Cardiac septum (tissue), 1 donor: ENCODE measurements around the gene NXPH3. TPM values are rescaled to one million over a fixed set of nuclear protein-coding genes. Genes with fewer than 3 reads are reported as not detected.
"Not testable (repeated sequence)": the region's sequence is repeated elsewhere in the genome, so short reads cannot be mapped to it uniquely, and the experiment has no call there.

Source experiments
- DNase-seq: peaks from one replicate; pipeline ENCODE4 v3.0.0-alpha.2; 2020; ENCODE audit warnings: low spot score
- intact Hi-C: fragments of 100-400 bp; cut with DNase I; formaldehyde crosslinking; loops from one replicate; pipeline ENCODE4 v1.14.0; 2022
- total RNA-seq: library from RNA; stranded (reverse); fragmentation: NEBNext Ultra II Directional; extraction: Animal tissue kit (Norgen Biotek cat#: 25700); gene quantifications from one replicate; pipeline ENCODE4 v1.2.1, GENCODE V29; 2021
- donor health status: DM: no; HTN: no; CAD: no.

The NXPH3 gene
- total RNA-seq, 1 donor from 2014 or later: 4.4 TPM

DNA sequence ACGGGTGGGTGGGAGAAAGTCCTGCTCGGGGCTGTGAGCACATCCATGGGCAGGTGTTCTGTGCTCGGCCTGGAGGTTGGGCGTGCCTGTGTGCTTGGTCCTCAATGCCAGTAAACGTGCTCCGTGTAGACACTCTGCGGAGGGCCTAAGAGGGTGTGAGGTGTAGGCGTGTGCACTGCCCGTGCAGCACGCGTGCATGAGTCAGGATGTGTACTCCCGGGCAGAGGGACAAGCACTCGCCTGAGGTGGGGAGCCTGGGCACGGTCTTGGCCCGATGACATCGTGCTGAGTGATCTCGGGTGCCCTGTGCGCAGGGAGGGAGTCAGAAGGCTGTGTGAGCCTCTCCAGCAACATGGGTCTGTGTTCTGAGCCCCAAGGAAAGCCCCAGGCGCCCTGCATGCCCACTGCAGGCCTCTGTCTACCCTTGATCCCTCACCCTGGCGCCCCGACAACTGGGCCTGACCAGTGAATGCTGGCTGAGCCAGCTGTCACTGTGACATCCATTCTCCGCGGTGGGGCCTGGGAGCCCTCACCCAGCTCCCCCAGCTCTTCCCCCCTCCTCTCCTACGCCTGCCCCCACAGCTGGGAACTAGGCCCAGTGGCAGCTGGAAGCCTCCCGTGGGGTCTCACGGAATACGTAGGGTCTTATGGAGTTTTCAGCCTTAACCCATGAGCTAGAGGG is 23.5 kb upstream of the NXPH3 start:
- intact Hi-C loops: no loop called here
- peak; percentile 70 for DNase-seq

DNA sequence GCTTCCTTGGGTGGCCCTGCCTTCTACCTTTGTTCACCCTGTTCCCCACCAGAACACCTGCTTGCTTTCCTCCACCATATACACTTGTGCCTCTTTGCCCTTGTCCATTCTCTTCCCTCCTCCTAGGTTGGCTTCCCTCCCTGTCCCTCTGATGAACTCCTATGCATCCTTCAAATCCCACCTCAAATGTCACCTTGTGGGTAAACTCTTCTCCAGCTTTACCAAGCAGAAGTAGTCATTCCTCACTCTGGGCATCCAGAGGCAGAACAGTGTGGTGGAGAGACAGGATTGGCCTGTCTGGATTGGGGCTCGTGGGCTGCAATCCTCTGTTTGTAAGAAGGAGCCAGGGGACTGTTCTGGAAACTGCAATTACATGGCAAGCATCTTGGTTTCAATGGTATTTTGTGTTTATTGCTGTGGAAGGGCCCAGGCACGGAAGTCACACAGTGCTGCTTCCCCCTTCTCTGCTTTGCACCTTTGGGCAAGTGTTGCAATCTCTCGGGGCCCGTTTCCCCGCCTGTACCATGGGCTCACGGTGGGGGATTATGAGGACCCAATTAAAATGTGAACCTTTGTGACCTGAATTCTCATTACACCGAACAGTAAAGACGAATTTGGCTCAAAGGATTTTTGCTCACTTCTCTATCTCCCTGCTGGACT is 21.9 kb upstream of the NXPH3 start:
- DNase-seq: peak; percentile 51
- intact Hi-C loops: no loop called here

DNA sequence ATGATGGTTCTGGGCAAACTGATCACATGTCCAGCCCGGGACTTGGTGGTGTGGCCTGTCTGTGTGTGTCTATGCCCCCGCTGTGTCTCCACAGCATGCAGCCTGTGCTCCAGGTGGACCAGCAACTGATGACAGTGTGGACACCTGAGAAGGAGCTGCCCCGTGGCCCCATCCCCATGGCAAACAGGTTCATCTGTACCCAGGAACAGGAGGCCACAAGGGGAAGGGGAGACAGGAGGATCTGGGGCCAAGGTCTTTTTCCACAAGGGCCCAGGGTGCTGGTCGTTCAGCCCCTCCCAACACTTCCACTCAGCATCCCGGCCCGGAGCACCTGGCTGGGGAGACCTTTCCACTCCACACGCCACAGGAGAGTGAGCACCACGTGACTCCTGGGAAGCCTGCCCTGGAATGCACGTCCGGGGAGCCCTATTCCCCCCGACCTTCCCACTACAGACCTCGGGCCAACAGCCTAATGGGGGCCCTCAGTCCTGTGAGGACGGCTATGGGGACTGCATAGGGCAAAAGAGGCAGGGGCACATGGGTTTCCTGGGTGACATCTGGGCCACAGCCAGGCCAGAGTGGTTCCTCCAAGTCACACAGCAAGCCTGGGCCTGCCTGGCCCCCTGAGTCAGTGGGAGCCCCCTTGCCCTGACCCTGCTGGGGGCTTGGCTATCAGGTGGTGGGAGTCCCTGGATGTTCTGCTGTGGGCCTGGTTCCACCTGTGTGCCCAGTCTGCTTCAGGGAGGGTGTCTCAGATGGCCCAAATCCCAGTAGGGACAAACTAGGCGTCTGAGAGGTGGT is 20.8 kb upstream of the NXPH3 start:
- intact Hi-C loops: loop anchor here (5.0 kb wide), 1 partner anchor 238 kb away; no protein-coding TSS in a partner anchor
- peak; percentile 55 for DNase-seq

DNA sequence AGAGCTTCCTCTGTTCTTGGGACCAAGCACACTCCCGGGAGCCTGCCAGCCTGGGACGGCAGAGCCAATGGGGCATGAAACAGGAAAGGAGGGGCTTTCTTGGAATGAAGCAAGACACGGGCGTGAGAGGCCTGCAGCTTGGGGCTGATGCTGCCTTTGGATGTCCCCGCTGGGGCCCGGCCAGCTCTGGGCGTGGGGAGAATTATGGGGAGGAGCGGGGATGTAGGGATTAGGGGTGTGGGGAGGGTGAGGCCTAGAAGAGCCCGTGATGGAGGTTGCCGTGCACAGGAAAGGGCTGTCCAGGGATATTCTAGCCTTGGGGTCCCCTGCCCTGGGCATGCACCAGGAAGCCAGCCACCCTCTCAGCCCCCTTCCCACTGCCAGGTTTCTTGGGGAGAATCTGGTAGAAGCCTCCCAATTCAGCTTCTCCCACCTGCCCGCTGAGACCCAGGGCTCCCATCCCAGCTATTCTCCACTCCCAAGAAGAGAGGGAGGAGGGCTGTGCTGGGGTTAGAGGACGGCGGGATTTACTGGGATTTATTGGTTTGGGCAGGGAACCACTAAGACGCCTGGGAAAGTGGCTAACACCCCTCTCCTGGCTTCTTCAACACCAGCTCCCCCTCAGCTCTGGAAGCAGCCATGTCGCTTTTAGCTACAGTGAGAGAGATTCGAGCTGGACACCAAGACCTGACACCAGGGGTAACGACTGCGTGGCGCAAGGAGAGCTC is 20.0 kb upstream of the NXPH3 start:
- DNase-seq: no peak
- intact Hi-C loops: loop anchor here (2.0 to 5.0 kb wide), 4 partner anchors 59 to 238 kb away; no protein-coding TSS in a partner anchor

DNA sequence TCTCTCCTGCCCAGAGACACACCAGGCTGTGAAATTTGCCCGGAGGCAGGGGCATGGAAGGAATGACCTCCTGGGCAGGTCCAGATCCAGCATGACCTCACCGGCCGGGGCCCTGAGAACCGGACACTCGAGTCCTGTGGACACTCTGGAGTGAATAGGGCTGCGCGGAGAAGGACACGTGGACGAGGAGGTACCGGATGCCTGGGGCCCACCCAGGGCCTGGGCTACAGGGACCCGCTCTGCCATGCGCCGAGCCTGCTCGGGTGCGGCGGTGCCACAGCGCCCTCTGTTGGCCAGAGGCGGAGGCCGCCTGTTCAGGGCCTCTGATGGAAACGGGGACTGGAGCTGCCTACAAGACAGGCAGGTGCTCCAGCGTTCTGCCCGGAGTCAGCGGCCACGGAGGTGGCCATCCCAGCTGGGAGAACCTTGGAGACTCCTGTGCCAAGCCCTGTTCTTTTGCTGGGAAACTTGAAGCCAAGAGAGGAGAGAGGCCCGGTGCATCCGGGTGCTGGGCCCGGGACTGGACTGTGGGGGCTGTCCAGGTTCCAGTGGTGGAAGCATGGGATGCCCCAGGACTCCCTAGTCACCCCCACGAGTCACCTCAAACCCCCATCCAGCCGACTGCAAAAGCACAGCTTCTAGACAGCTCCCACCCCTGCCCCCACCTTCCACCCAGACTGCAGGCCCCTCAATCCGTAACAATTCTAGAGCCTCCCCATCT is 19.3 kb upstream of the NXPH3 start:
- intact Hi-C loops: loop anchor here (2.0 to 5.0 kb wide), 4 partner anchors 60 to 239 kb away; no protein-coding TSS in a partner anchor
- peak; percentile 84 for DNase-seq

DNA sequence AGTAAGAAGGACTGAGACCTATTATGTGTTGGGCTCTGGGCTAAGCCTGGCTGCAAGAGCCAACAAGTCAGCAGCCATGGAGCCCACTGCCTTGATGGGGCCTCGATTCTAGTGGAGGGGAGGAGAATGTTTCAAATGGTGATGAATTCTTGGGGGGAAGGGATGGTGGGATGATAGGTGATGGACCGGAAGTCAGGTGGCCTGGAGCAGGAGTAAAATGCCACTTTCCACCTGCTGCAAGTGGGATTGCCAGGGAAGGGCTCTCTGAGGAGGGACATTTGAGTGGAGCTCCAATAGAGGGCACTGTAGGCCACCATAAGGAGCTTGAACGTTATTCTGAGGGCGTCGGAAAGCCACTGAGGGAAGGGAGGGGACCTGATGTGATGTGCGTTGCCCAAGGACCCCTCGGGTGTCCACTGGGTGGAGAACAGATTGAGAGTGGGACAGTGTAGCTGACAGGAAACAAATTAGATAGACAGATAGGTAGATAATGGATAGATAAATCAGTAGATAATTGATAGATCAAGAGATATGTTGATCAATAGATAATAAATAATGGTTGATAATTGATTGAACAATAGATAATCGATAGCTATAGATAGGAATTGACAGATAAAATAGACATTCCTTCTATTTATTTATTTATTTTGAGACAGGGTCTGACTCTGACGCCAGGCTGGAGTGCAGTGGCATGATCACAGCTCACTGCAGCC is 18.2 kb upstream of the NXPH3 start:
- peak; percentile 15 for DNase-seq
- intact Hi-C loops: loop anchor here (2.0 to 5.0 kb wide), 4 partner anchors 61 to 240 kb away; no protein-coding TSS in a partner anchor

DNA sequence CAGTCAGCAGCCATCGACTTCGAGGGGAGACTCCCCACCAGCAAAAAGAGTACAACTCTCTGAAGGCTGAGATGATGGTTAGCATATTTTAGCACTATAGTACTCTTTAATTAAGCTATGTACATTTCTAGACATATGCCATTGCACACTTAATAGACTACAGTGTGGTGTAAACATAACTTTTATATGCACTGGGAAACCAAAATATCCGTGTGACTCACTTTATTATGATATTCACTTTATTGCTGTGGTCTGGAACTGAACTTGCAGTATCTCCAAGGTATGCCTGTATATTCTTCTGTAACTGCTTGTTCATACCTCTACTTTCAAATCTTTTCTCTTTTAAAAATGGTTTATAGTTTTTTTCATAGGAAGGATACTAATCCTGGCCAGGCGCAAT is 11.0 kb upstream of the NXPH3 start:
- DNase-seq: no peak
- intact Hi-C loops: loop anchor here (5.0 kb wide), 1 partner anchor 218 kb away; no protein-coding TSS in a partner anchor

DNA sequence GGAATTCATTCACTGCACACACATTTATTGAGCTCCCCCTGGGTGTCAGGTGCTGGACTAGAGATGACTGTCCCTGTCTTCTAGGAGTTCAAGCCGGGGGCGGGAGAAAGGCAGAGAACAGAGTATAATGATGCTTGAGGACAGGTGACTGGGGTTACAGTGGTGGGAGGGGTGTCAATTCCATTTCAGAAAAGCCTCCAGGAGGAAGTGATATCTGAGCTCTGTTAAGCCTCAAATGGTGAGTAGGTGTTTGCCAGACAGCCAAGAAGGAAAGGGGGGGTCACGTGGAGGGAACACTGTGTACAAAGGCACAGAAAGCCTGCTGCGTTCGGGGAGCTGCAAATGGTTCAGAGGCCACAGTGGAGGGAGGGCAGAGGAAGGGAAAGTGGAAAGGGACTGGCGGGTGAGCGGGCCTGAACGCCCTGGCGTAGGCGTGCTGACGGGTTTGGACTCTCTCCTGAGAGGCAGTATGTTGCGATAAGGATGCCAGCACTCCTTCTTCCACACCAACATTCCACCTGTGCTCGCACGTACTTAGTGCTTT is 9.7 kb upstream of the NXPH3 start:
- DNase-seq: peak; percentile 76
- intact Hi-C loops: loop anchor here (5.0 kb wide), 1 partner anchor 216 kb away; no protein-coding TSS in a partner anchor

DNA sequence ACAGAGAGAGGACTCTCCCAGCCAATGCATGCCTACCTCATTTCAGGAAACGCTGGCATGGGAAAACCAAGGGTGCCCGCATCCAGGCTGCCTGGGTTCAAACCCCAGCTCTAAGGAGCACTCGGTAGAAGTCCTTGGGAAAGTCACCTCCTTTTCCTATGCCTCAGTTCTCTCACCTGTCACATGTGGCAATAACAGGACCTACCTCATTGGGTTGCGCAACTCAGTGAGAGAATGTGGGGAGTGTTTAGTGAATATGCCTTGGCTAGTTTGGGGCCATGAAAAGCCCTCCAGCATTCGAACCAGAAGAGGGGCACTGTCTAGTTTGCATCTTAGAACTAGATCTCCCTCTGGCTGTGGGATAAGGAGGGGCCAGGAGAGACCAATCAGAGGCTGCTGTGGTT is 9.0 kb upstream of the NXPH3 start:
- DNase-seq: peak; percentile 24
- intact Hi-C loops: loop anchor here (1.0 to 5.0 kb wide), 2 partner anchors 129 to 216 kb away; no protein-coding TSS in a partner anchor

DNA sequence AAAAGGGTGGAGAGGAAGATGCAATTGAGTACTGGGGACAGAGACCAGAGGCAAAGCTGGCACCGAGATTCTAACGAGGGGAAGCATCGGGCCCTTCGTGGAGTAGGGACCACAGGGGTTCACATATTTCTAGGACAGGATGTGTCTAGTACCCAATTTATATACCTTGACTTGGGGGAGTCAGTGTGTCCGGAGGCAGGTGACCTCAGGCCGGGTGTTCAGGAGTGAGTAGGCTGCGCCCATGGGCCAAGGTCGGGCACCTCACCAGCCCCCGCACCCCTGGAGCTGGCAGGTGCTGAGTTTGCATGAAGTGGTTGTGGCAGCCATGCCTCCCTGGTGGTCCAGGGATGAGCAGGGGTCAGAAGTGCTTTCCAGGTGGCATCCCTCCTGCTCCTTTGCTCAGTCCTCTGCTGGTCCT is 8.6 kb upstream of the NXPH3 start:
- peak; percentile 50 for DNase-seq
- intact Hi-C loops: loop anchor here (1.0 to 5.0 kb wide), 2 partner anchors 128 to 215 kb away; no protein-coding TSS in a partner anchor

DNA sequence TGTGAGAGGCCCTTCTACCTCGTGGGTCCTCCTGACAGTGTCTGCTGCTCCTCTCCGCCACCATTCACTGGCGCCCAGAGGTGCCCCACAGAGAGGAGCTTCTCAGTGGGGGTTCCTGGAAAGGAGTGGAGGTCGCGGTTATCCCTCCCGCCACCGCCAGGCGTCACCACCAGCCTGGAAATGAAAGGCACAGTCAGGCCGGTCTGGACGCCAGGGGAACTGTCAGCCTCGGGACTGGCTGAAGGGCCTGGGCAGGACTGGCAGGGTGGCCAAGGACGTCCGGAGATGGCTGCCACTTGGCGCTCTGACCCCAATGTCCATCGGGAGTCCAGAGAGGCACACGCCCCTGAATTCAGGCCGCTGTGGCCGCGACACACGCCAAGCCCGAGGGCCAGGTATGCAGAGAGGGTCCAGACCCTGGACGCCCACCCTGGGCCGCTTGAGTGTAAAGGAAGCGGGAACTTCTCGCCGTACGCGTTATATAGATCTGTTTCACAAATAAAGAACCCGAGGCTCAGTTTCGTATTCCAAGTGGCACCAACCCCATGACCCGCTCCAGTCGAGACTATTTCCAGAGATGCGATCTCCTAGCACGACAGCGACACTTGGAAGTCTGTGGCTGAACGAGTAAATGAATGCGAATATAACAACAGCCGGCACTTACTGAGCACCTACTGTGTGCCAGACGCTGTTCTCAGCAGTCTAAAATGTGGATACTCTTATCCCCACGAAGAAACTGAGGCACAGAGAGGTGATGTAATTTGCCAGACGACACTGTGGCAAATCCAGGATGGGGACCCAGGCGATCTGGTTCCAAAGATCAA is 7.6 kb upstream of the NXPH3 start:
- intact Hi-C loops: loop anchor here (1.0 to 5.0 kb wide), 2 partner anchors 127 to 214 kb away; no protein-coding TSS in a partner anchor
- peak; percentile 94 for DNase-seq

DNA sequence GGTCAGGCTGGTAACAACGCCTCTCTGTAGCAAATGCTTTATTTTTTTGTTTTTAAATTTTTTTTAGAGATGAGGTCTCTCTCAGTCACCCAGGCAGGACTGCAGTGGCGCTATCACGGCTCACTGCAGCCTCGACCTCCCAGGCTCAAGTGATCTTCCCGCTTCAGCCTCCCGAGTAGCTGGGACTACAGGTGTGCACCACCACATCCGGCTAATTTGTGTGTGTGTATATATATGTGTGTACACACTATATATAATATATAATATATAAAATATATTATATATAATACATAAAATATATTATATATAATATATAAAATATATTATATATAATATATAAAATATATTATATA is 7.0 kb upstream of the NXPH3 start:
- not testable (repeated sequence) for DNase-seq
- intact Hi-C loops: loop anchor here (5.0 kb wide), 1 partner anchor 214 kb away; no protein-coding TSS in a partner anchor

DNA sequence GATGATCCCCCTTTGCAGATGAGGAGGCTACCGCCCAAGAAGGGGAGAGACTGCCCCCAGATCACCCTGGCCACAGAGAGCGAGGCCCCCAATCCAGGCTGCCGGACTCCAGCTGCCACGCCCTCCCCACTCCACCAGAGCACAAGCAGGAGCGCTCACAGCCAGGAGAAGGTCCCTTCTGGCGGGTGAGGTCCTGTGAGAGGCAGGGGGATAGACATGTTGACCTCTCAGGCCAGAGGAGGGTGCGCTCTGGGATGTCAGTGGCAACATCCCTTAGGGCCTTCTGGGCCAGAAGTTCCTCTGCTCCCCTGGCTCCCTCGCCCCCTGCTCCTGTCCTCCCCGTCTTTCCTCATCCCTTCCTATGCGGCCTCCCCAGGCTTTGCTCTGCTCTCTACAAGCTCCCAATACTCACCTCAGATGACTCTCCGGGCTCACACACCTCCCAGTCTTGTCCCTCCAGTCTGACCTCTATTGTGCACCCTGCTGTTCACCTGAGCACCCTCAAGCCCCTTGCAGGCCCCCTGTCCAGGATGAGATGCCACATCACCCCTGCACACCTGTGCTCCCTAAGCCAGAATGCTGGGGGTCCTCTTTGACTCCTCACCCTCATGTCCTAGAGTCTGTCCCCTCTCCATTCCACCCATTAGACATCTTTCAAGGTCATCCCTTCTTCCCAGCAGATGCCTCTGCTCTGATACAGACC is 5.0 kb upstream of the NXPH3 start:
- DNase-seq: no peak
- intact Hi-C loops: loop anchor here (1.0 to 2.0 kb wide), 2 partner anchors 280 to 428 kb away; no protein-coding TSS in a partner anchor

DNA sequence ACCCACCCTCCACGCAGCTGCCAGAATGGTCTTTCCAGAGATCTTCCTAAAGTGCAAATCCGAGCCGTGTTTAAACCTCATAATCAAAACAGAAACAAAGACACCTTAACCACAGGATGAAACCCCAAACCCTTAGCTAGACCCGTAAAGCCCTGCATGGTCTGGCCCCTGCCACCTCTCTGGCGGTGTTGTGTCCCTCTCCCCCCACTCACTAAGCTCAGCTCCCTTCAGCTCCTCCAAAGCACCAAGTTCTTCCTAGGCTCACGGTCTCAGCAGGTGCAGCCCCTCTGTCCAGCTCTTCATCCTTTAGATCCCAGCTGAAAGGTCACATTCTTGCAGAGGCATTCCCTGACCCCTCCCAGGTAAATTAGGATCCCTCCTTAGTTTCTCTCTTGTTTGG is 4.4 kb upstream of the NXPH3 start:
- no peak for DNase-seq
- intact Hi-C loops: loop anchor here (2.0 kb wide), 1 partner anchor 280 kb away; no protein-coding TSS in a partner anchor

DNA sequence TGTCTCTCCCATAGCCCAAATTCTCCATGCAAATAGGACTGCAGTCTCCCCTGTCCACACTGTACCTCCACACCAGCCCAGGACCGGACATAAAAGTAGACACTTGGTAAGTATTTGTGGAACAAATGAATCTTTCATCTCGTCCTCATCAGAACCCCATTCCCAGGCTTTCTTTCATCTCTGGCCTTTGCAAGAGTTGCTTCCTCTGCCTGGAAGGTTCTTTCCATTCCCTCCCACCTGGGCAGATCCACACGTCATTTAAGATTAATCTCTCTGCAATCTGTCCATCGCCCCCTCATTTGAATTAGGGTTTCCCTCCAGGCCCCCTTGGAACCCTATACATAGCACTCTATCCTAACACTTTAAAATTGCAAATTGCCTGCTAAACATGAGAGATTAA is 3.9 kb upstream of the NXPH3 start:
- DNase-seq: no peak
- intact Hi-C loops: loop anchor here (2.0 kb wide), 1 partner anchor 279 kb away; no protein-coding TSS in a partner anchor

DNA sequence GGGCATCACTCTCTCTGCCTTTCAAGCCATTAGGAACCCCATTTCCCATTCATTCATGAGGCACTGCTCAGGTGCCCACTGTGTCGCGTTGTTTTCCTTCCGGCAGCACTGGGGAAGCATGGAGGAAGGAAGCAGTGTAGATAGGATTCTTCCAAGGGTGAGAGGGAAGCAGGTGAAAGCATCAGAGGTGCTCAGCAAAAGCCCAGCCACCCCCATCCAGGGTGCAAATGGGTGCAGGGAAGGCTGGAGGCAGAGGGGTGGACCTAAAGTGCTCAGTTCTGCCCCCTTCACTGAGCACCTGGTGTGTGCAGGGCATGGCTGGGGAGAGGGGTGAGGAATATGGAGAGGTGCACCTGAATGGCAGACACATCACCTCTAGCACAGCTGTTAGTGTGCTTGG is 3.4 kb upstream of the NXPH3 start:
- DNase-seq: peak; percentile 67
- intact Hi-C loops: no loop called here
